Endodermal cell (in vitro differentiated cells): Measurements from ENCODE around the gene VPS33B. TPM values are rescaled to one million over a fixed set of nuclear protein-coding genes. Genes with fewer than 3 reads are reported as not detected.

Experiments used
- DNase-seq: peaks from one replicate; pipeline ENCODE4 v3.0.0-alpha.2; 2017
- H3K27ac ChIP-seq: 2 replicates; pipeline ENCODE4 v1.5.1; 2013; ENCODE audit warnings: mild to moderate bottlenecking, low read depth, low read length, moderate library complexity
- H3K27me3 ChIP-seq: 2 replicates; pipeline ENCODE4 v1.6.1; 2013; ENCODE audit warnings: mild to moderate bottlenecking, low read length, moderate library complexity; ENCODE audit not compliant: insufficient read depth, control insufficient read depth, poor library complexity, severe bottlenecking
- H3K36me3 ChIP-seq: 2 replicates; pipeline ENCODE4 v1.7.0; 2013; ENCODE audit warnings: mild to moderate bottlenecking, low read length, moderate library complexity; ENCODE audit not compliant: control insufficient read depth, insufficient read depth
- H3K4me1 ChIP-seq: one replicate; pipeline ENCODE4 v1.7.0; 2013; ENCODE audit warnings: low read length; ENCODE audit not compliant: control insufficient read depth, insufficient read depth
- H3K4me3 ChIP-seq: 2 replicates; pipeline ENCODE4 v1.5.1; 2013; ENCODE audit warnings: mild to moderate bottlenecking, low read length, moderate library complexity
- H3K9ac ChIP-seq: 2 replicates; pipeline ENCODE4 v1.6.1; 2013; ENCODE audit warnings: mild to moderate bottlenecking, low read length, moderate library complexity; ENCODE audit not compliant: poor library complexity, severe bottlenecking; ENCODE audit errors: extremely low read depth
- H3K9me3 ChIP-seq: 2 replicates; pipeline ENCODE4 v1.6.1; 2013; ENCODE audit warnings: mild to moderate bottlenecking, low read length, moderate library complexity; ENCODE audit not compliant: control insufficient read depth
- H3K27ac Mint-ChIP-seq: 2 replicates; pipeline ENCODE4 v1.8.0; 2020; ENCODE audit warnings: mixed read lengths
- H3K27me3 Mint-ChIP-seq: 2 replicates; pipeline ENCODE4 v1.8.0; 2021; ENCODE audit warnings: mild to moderate bottlenecking, mixed read lengths; ENCODE audit not compliant: insufficient read depth
- H3K36me3 Mint-ChIP-seq: 2 replicates; pipeline ENCODE4 v1.8.0; 2020; ENCODE audit warnings: low read depth, mixed read lengths
- H3K4me1 Mint-ChIP-seq: 2 replicates; pipeline ENCODE4 v1.8.0; 2020; ENCODE audit warnings: mixed read lengths
- H3K4me3 Mint-ChIP-seq: 2 replicates; pipeline ENCODE4 v1.8.0; 2020; ENCODE audit warnings: mild to moderate bottlenecking, moderate library complexity, mixed read lengths
- H3K9me3 Mint-ChIP-seq: 2 replicates; pipeline ENCODE4 v1.8.0; 2020; ENCODE audit warnings: mild to moderate bottlenecking, mixed read lengths
- WGBS, 2 experiments: methylation state at CpG; one replicate each; pipeline versions ENCODE4 v1.1.5 to v1.1.7; 2013; ENCODE audit warnings: missing lambda C conversion rate in 2 of 2, mixed read lengths in 1 of 2; ENCODE audit not compliant: insufficient coverage in 1 of 2, insufficient read length in 1 of 2; 5-methylcytosine and 5-hydroxymethylcytosine counted together
- total RNA-seq, 2 donors: library from RNA; stranded (reverse); fragmentation: NEBNext Ultra II Directional in 1 of 2; extraction: Animal tissue kit (Norgen Biotek cat#: 25700) in 1 of 2; gene quantifications; 2 replicates in 1 of 2; 3 replicates in 1 of 2; pipeline ENCODE4 v1.2.1, GENCODE V29; 2021
- TF ChIP-seq, protein P1 (sequence below): fragments of 200-600 bp; sonication (generic); conservative IDR thresholded peaks from 2 replicates; pipeline ENCODE4 v1.5.0; 2021; ENCODE audit warnings: antibody characterized with exemption, mild to moderate bottlenecking

Gene VPS33B
- total RNA-seq, 2 donors from 2014 or later: 22.4 to 25.0 TPM

GRCh38 chr15:91039996-91040395 is 17.6 kb upstream of the VPS33B start:
- Mint-ChIP-seq H3K4me3 (no peak overlapping the region), H3K27me3 (peaks cover 1% of the 10 kb centered on the region), H3K36me3 (no peaks in the 10 kb centered on the region), H3K9me3 (no peaks in the 10 kb centered on the region), H3K27ac (no peak overlapping the region), H3K4me1 (no peaks in the 10 kb centered on the region)
- H3K4me1 ChIP-seq: no peaks in the 10 kb centered on the region
- H3K9ac ChIP-seq: no peak overlapping the region
- TF ChIP-seq, protein P1, sequence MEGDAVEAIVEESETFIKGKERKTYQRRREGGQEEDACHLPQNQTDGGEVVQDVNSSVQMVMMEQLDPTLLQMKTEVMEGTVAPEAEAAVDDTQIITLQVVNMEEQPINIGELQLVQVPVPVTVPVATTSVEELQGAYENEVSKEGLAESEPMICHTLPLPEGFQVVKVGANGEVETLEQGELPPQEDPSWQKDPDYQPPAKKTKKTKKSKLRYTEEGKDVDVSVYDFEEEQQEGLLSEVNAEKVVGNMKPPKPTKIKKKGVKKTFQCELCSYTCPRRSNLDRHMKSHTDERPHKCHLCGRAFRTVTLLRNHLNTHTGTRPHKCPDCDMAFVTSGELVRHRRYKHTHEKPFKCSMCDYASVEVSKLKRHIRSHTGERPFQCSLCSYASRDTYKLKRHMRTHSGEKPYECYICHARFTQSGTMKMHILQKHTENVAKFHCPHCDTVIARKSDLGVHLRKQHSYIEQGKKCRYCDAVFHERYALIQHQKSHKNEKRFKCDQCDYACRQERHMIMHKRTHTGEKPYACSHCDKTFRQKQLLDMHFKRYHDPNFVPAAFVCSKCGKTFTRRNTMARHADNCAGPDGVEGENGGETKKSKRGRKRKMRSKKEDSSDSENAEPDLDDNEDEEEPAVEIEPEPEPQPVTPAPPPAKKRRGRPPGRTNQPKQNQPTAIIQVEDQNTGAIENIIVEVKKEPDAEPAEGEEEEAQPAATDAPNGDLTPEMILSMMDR: no peak
- H3K4me3 ChIP-seq: no peak overlapping the region
- no peak overlapping the region for H3K27ac ChIP-seq
- no peak for DNase-seq
- 64 to 86% methylated on average over 1 to 3 of the region's 3 CpGs for WGBS, 2 experiments
- H3K9me3 ChIP-seq: no peaks in the 10 kb centered on the region
- H3K27me3 ChIP-seq: peaks cover 2% of the 10 kb centered on the region
- no peaks in the 10 kb centered on the region for H3K36me3 ChIP-seq

- Mint-ChIP-seq H3K4me1 (peaks cover 3% of the 10 kb centered on the region), H3K4me3 (no peak overlapping the region), H3K27me3 (peaks cover 11% of the 10 kb centered on the region), H3K27ac (no peak overlapping the region), H3K36me3 (no peaks in the 10 kb centered on the region), H3K9me3 (no peaks in the 10 kb centered on the region)
- Histone ChIP-seq H3K27ac (no peak overlapping the region), H3K4me1 (no peaks in the 10 kb centered on the region), H3K4me3 (no peak overlapping the region), H3K36me3 (no peaks in the 10 kb centered on the region), H3K27me3 (peaks cover 9% of the 10 kb centered on the region), H3K9ac (no peak overlapping the region), H3K9me3 (no peaks in the 10 kb centered on the region)
- TF ChIP-seq, protein P1: peak; percentile 91
- 32 to 42% methylated on average over 7 to 12 of the region's 12 CpGs for WGBS, 2 experiments
- DNase-seq: peak; percentile 98
Observed at GRCh38 chr15:91032919-91033803, 10.8 kb upstream of the VPS33B start.

DNA sequence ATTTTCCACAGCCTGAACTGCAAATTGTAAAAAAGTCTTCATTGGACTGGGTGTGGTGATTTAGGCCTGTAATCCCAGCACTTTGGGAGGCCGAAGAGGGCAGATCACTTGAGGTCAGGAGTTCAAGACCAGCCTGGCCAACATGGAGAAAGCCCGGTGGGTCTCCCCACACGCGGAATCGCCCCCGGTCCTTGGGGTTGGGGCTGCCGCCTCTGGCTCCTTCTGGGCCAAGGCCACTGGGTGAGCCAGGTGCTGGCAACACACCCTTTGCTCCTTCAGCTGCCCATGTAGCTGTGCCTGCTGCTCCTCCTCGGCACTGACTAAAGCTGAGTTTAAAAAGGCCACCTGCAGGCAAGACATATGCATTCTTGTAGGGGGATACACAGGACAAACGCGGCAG is 9.4 kb upstream of the VPS33B start:
- H3K9me3 Mint-ChIP-seq: no peaks in the 10 kb centered on the region
- Histone ChIP-seq H3K36me3 (no peaks in the 10 kb centered on the region), H3K9ac (no peak overlapping the region), H3K27ac (no peak overlapping the region), H3K9me3 (no peaks in the 10 kb centered on the region), H3K4me3 (no peak overlapping the region), H3K4me1 (no peaks in the 10 kb centered on the region), H3K27me3 (peaks cover 9% of the 10 kb centered on the region)
- H3K27me3 Mint-ChIP-seq: peaks cover 11% of the 10 kb centered on the region
- TF ChIP-seq, protein P1: no peak
- peaks cover 3% of the 10 kb centered on the region for H3K4me1 Mint-ChIP-seq
- no peak overlapping the region for H3K27ac Mint-ChIP-seq
- H3K36me3 Mint-ChIP-seq: no peaks in the 10 kb centered on the region
- no peak for DNase-seq
- no peak overlapping the region for H3K4me3 Mint-ChIP-seq
- WGBS, 2 experiments: 87 to 89% methylated on average over 8 to 10 of the region's 10 CpGs
